Breast epithelium (tissue), 3 donors: ENCODE measurements around the gene MTHFR.

Experiments
- POLR2A ChIP-seq: fragments of 450-650 bp; IDR thresholded peaks from one replicate; pipeline ENCODE4 v1.6.1; 2016; ENCODE audit warnings: antibody characterized with exemption, mild to moderate bottlenecking, moderate library complexity
- POLR2AphosphoS5 ChIP-seq, 3 donors: sonication (generic); formaldehyde crosslinking; IDR thresholded peaks; one replicate each; pipeline ENCODE4 v1.6.1; 2017; ENCODE audit warnings: antibody characterized with exemption in 3 of 3
- TF ChIP-seq, protein P1 (sequence below), 3 donors: fragments of 450-650 bp; IDR thresholded peaks; one replicate each; pipeline ENCODE4 v1.5.1; 2016 to 2017; ENCODE audit warnings: antibody characterized with exemption in 3 of 3, mild to moderate bottlenecking in 3 of 3, moderate library complexity in 3 of 3

DNA sequence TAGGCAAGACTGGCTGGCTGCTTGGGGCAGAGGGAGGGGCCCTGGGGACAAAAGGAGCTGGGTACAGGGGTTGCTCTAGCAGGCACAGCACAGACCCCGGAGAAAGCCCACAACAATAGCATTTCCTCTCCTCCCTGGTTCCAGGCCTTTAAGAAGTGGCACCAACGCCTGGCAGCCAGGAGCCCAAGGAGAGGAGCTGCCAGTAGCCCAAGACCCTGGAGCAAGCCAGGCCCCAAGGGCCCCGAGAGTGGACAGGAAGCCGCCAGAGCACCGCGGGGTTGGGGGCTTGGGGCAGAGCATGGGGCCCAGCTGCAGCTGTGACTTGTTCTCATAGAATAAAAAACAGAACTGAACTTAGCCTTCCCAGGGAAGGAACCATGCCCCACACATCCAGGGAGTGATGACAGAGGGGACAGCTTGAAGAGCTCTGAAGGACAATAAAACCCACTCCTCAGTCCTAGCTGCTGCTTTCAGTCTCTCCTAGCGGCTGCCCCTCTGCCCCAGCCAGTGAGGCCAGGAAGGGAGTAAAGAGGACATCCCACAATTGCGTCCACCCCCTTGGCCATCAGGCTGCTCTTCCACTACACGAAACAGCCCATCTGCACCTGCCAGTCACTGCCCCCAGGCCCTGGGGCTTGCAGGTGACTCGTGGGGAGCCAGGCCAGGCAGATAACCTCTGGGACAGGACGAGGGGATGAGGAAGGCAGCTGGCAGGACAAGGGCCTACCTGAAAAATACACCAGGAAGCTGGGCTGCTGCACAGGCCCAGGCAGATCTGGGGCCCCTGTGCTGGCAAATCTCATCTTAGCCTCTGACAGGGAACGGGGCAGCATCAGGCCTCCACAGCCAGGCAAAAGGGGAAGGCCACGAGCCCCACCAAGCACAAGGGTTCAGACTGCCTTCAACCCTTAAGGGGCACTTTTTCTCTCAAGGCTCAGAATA is 16.4 kb downstream of the MTHFR start:
- no peak for TF ChIP-seq POLR2AphosphoS5 (IDR thresholded peaks at IDR 0.05)
- no peak for TF ChIP-seq POLR2A
- TF ChIP-seq, protein P1, sequence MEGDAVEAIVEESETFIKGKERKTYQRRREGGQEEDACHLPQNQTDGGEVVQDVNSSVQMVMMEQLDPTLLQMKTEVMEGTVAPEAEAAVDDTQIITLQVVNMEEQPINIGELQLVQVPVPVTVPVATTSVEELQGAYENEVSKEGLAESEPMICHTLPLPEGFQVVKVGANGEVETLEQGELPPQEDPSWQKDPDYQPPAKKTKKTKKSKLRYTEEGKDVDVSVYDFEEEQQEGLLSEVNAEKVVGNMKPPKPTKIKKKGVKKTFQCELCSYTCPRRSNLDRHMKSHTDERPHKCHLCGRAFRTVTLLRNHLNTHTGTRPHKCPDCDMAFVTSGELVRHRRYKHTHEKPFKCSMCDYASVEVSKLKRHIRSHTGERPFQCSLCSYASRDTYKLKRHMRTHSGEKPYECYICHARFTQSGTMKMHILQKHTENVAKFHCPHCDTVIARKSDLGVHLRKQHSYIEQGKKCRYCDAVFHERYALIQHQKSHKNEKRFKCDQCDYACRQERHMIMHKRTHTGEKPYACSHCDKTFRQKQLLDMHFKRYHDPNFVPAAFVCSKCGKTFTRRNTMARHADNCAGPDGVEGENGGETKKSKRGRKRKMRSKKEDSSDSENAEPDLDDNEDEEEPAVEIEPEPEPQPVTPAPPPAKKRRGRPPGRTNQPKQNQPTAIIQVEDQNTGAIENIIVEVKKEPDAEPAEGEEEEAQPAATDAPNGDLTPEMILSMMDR (IDR thresholded peaks at IDR 0.05): no peak
